Activated naive CD4-positive, alpha-beta T cell (primary cell): Measurements from ENCODE around the gene PDCD4.
"Not testable (repeated sequence)": the region's sequence is repeated elsewhere in the genome, so short reads cannot be mapped to it uniquely, and the experiment has no call there.

Source experiments
- DNase-seq, 4 experiments: peaks; one replicate each; lab custom pipeline; 2025; lab: John Stamatoyannopoulos, UW

Gene PDCD4

DNA sequence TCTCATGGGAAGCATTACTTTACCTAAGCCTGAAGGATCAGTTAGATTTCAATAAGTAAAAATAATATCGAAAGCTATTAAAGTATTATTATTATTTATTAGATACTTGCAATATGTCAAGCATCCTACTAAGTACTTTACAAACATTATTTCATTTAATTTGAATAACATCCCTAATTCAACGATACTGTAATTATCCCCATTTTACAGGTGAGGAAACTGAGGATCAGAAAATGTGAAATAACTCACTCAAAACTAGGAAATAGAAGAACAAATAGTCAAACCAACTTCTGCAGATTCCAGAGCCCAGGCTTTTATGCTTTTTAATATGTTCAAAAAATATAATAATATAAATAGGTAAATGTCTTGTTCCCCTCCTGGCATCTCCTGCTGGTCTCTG, 10.3 kb upstream of the PDCD4 start:
- DNase-seq = no peak

DNA sequence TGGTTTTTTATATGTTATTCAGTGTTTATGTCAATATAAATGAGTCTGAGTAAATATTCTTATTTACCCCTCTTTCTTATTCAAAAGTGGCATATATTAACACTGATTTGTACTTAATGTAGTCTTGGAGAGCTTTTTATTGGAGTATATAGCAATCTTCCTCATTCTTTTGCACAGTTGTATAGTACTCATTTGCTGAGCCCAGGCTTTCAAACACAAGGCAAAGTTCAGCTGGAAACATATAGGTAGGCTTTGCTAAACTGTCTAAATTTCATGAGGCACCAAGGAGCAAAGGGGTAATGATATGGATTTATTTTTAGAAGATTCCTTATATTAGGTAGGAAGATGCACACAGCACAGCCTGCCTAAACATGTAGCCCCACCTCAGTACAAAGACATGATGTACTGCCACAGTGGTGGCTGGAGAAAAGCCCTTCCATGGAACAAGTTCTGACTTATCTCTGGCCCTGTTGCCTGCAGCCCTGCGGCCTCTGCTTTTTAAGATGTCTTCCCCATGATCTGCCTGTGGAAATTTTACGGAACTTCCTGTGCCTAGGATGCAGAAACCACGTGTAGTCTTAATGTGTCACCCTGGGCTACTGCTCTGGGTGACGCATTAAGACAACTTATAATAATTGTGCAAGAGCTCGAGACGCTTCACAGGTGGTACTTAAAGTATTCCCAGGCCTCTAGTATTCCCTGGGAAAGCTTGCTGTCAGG, 9.6 kb upstream of the PDCD4 start:
- DNase-seq = no peak

DNA sequence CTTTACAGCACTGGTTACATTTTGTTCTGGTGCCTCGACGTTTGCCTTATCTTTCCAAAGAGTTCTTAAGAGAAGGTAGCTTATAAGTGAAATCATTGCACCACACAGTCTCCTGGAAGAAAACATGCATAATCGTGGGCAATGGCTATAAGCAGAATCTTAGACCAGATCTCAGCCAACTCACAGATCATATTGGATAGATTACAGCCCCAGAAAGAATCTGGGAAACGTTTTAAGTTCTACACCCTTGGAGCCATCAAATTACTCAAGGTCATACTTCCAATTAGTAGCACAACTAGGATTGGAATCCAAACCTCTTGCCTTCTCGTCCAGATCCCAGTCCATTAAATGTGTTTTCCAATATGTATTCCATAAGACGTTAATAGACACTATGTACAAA, 8.8 kb upstream of the PDCD4 start:
- no peak for DNase-seq

DNA sequence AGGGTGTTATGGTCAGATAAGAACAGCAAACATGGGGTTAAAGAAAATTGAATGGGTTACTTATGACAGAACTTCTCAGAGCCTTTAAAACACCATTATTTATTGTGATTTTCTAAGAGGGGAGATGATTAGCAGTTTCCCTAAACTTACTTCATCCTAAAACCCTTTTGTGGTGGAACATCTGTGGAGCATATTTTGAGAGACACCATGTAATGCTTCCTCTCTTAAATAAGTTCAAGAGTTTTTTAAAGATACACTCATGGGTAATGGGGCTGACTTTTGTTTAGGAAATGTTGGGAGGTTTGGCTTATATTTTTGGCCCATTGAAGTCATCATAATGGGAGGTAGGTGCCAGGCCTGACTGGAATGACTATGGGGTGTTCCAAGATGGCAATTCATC, 8.4 kb upstream of the PDCD4 start:
- no peak for DNase-seq

DNA sequence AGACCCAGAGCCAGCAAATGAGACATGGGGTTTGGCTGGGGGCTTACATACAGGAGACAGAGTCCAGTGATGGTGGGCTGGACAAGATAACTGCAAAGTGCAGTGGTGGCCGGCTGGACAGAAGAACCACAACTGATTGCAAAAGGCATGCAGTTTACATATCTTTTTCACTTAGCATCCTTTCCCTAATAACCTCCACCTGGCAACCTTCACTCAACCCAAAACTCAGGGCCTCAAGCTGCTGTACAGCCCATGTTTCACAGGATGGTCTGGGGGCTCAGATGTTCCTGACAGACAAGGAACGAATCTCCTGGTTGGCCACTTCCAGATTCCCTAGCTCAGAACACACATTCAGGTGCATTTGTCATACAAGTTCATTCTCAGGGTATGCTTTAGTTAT, 7.8 kb upstream of the PDCD4 start:
- DNase-seq = no peak

DNA sequence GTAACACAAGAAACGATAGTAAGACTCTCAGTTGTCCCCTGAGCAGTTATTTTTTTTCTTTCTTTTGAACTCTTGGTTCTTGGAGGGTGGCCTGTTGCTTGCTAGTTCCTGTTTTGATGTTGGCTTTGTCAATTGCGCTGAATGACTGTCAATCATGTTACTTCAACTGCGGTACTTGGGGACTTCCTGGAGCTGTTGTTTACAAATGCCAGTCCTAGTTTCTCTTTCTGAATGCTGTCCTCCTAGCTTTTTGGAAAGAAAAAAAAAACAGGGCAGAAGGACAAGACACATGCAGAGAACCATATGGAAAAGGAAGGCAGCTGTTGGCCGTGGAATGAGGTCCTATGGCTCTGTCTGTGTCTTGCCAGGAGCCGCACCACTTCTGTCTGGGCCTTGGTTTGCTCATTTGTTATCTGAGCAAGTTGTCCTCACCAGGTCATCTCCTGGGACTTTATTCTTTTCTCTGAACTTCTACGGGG, 7.0 kb upstream of the PDCD4 start:
- no peak for DNase-seq

DNA sequence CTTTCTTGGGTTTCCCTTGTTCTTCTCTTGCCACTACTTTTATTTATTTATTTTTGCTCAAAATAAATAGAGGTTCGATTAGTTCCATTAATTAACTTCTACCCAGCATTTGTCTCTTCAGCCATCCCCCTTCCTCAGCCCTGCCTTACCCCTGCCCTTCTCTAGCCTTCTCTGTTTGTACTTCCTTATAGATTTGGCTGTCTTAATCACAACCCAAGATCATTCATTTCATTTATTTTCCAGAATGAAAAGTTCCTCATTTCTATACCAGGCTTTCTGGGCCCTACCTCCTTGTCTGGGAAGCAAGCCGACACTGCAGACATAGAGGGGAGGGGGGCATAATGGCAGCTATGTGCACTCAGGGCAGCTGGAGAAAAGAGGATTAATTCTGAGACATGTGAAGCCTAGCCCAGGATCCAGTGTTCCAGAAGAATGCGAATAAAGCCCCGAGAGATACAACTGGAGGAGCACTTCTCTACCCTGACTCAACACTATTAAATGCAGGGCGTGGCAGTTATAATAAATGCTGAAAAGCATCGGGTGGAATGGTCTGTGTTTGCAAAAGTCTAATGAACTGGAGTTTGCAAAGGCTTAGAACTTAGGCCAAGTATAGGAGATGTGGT, 6.4 kb upstream of the PDCD4 start:
- no peak for DNase-seq

DNA sequence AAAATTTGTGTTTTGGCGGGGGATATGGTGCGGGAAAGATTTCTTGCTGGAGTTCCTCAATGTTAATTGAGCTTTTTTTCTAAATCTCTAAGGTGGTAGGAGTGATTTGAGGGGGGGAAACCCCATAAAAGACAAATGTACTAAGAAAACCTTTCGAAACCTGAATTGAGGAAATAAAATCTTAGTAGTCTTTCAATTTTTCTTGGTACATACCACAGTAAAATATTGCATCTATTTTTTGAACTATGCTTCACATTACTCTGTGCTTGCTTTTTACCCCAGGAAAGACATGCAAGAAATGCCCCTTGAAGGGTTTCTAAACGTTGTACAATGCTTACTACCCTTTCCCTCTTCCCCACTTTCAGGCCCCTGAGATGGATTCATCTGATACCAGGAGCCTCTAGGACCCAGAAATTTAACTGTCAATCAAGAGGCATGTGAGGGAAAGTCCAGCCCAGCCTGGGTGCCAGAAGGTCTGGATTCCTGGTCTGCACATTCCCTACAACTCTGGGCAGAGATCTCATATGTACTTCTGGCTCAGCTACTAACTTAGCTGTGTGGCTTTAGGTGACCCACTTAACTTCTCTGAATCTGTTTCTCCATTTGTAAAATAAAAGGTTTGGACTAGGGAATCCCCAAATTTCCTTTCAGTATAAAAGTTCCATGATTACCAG, 5.8 kb upstream of the PDCD4 start:
- DNase-seq = no peak

DNA sequence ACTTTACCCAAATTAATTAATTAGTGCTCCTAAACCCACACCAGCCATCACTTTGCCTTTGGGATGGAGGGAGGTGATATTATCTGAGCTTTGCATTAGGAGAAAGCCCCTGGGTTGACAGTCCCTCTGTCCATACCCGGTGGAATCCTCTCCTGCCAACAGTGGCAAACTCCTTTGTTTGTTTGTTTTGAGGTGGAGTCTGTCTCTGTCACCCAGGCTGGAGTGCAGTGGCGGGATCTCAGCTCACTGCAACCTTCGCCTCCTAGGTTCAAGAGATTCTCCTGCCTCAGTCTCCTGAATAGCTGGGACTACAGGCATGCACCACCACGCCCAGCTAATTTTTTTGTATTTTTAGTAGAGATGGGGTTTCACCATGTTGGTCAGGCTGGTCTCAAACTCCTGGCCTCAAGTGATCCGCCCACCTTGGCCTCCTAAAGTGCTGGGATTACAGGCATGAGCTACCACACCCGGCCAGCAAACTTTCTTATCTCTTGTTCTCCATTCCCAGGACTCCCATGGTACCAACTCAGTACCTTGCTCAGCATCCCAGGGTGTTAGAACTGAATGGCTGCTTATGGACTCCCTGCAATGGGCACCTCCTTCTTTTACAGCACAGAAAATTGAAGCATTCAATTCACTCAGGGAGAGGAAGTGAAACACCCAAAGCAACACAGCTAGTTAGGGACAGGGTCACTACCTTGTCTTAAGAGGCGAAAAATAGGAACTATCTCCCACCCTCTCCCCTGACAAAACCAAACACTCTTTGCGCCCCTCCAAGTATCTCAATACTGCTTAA, 4.5 kb upstream of the PDCD4 start:
- not testable (repeated sequence) for DNase-seq

DNA sequence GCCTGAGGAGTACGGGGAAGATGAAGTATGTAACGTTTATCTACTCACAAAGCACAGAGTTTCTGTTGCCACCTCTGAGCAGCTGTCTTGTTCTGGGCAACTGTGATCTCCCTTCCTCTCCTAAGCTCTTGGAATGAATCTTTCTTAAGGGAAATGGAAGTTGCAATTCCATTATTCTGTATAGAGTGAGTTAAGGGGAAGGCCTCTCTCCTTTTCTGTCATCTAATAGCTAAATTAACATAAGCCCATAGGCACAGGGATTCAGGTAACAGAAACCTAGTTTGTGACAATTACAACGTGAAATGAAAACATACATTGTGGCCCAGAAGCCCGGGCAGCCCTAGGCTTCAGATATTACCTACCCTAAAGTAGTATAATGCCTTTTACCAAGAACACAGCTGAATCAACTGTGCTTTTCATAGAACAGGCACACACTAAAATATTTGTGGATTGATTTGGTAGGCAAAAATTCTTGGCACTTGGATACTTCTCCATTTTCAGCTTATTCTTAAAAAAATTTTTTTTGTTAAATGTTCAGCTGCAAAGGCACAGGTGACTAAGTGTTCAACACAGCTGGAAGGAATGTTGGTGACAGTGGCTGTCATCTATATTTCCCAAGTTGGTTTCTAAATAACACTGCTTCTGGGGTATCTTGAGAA, 3.8 kb upstream of the PDCD4 start:
- DNase-seq = no peak

DNA sequence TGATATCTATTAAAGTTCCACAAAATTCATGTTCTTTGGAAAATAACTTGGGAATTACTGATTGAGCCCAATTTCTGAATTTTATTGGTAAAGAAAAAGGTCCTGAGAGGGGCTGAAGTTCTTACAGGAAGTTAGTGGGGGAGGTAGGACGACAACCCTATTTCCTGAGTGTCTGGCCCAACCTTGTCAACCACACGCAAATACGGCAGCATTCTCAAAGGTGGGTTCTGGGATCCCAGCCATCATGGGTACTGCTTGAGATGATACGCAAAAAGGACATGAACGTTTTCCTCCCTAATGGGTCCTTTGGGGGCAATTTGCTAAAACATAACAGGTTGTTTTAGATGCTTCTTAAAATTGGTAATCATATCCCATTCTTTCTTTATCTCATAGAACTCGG, 2.7 kb upstream of the PDCD4 start:
- DNase-seq = no peak

DNA sequence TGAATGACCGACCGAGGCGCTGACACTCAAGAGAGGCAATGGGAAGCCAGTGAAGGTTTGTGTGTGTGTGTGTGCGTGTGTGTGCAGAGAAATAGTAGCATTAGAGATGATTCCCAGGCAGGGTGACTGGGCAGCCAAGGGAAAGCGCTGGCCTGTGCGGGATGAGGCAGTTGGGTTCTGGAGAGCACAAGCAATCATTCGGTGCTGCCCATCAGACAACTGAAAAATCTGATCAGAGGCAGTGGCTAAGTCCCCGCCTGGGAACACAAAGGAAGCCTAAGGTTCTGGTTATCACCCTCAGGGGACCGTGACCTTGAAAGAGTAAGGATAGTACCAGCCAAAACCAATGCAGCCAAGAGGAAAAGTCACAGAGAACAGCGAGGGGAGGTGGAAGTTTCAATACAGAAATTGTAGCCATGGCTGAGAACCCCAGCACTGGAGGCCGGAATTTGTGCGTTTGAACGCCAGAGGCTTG, 868 bp upstream of the PDCD4 start:
- no peak for DNase-seq

DNA sequence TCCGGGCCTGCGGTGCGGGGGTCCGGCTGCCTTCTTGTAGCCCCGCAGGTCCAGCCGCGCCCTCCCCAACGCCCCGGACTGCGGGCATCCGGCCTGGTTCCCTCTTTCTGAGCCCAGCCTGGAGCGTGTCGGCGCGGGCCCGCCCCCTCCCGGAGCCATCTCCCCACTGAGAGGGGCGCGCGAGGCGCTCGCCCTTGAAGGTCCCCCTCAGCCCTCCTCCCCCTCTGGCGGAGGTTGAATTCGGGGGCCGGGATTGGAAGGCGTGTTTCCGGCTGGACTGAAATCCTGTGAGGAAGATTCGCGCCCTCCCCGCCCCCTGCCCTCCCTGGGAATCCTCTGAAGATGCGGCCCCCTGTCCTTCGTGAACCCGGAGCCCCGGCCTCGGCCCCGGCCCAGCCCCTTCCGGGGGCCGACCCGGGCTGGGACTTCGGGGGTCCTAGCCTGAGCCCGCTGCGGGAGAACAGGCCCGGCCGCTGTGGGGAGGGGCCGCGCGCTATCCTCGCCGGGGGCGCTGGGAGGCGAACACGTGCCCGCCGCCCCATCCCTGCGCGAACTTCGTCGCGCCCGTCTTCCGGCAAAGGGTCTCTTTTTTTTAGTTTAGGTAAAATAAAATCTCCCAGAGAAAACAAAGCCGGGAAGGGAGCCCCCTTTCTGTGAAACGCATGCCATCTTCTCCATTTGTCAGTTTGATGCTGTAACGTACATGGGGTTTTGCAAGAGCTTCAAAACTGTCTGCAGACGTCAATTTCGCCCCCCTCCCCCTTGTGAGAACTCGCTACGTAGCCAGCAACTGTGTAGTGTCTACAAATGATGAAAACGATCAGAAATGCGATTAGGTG, 636 bp downstream of the PDCD4 start:
- peak; percentile 40 to 74 (median 60) for DNase-seq

DNA sequence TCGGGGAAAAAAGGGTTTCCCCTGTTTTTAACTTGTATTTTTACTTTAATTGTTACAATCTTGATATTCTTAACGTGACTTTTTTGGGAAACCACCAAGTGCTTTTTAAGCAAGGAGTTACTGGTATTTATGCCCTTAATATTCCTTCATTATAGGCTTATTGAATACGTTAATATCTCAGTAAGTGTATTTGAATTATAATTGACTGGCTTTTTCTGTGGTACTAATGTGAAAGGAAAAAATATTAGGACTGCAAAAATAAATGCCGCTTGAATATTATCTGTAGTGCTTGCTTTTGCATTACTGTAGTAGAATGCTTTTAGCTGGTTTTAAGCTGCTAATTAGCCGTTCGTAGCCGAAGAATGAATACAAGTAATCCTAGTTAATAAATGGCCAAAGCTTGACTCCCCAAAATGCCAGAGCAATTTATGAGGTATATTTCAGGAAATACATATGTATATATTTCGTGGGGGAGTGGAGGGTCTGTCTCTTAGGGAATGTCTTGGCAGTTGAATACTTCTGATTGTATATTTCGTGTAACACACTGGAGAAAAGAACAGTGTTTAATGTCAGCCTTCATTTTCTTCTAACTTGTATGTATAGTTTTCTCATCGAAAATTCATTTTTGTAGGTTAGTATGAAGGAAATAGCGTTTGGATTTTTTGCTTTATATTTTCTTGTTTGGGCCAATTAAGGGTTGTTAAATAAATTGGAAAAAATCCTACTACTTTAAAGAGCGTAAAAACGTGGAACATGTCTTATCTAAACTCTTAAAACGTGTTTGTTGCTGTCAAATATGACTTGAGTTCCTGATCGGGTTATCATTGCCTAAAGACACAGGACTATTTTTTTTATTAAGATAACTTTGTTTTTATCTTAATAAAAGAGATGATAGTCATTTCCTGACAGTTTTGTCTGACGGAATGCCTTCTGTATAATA, 1.5 kb downstream of the PDCD4 start:
- no peak for DNase-seq

DNA sequence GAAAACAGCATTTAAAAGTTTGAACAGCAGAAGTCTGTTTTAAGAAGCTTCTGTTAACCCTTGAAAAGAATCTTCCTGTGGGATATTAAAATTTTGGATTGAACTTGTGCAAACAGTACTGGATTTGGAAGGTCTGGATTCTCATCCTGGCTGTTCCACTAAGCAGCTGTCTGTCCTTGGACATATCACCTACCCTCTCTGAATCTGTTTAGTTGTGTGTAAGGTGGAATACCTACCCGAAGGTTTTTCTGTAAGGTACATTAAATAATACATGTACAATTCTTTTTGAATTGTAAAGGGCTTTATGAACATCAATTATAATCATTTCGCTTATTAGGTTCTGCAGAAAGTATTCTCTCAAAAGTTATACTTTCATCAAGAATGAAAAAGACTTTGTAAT, 2.2 kb downstream of the PDCD4 start:
- no peak for DNase-seq

DNA sequence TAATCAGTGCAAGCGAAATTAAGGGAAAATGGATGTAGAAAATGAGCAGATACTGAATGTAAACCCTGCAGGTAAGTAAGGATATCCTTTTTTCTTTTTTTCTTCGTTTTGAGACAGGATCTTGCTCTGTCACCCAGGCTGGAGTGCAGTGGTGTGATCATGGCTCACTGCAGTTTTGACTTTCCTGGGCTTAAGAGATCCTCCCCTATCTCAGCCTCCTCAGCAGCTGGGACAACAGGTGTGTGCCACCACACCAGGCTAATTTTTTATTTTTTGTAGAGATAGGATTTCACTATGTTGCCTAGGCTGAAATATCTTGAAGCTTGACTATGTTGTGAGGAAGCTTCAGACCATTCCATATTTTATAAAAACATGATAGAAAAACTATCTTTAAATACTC, 4.3 kb downstream of the PDCD4 start:
- DNase-seq = no peak

DNA sequence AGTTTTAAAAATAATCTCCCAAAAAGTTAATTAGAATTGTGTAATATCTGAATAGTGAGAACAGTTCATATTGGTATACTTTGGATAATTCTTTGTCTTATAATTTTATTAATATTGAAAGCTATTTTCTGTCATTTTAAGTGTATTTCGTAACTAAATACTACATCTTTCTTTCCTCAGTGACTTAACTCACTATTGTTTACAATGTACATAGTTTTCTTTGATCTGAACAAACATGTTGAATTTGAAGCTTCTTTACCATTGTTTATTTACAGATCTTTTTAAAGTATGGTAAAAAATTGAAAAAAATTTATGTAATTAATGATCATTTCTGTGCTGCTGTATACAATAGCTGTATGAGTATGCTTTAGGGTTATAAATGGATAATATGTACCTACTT, 5.1 kb downstream of the PDCD4 start:
- no peak for DNase-seq

DNA sequence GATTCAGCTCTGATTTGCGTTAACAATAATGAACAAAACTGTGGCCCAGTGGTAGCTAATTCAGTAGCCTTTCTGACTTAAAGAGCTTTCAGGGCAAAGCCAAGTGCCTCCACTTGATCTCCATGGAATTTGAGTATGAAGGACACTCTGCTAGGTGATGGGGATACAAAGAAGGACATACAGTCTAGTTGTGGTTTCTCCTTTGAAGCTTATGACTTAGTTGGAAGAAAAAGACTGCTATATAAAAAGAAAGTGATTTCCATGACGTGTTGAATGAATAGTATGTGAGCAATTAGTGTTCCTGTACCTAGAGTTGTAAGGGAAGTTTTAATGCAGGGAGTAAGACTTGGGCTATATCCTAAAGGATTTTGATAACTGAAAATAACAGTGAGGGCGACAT, 8.3 kb downstream of the PDCD4 start:
- DNase-seq = no peak

DNA sequence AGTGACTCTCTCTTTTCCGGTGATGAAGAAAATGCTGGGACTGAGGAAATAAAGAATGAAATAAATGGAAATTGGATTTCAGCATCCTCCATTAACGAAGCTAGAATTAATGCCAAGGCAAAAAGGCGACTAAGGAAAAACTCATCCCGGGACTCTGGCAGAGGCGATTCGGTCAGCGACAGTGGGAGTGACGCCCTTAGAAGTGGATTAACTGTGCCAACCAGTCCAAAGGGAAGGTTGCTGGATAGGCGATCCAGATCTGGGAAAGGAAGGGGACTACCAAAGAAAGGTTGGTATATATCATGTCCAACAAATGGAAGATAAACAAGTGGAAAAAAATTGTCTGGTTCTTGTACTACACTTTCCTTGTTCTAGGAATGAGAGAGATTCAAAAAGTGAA, 9.5 kb downstream of the PDCD4 start:
- no peak for DNase-seq

DNA sequence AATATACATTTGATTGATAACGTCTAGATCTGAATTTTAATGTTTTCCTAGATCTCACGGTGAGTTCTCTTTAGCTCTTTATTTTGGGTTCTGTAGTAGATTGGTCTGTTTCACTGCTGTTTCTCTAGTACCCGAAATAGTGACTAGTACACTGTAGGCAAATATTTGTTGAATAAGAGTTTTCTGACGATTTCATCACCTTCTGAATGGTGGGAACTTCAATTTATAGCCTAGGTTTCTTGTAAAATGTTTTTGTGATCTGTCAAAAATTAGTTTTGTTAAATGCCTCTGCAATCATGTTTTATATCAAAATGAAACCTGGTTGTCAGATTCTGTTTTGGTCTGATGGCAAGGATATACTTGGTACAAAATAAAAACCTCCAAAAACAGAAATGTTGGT, 10.2 kb downstream of the PDCD4 start:
- no peak for DNase-seq
